ENCODE results near the gene P2RY2. TPM values are rescaled to one million over a fixed set of nuclear protein-coding genes. Genes with fewer than 3 reads are reported as not detected.

The P2RY2 gene
- polyA plus RNA-seq (2012; ENCODE audit: insufficient read depth, insufficient read length, low read depth) = 0.28 TPM

DNA sequence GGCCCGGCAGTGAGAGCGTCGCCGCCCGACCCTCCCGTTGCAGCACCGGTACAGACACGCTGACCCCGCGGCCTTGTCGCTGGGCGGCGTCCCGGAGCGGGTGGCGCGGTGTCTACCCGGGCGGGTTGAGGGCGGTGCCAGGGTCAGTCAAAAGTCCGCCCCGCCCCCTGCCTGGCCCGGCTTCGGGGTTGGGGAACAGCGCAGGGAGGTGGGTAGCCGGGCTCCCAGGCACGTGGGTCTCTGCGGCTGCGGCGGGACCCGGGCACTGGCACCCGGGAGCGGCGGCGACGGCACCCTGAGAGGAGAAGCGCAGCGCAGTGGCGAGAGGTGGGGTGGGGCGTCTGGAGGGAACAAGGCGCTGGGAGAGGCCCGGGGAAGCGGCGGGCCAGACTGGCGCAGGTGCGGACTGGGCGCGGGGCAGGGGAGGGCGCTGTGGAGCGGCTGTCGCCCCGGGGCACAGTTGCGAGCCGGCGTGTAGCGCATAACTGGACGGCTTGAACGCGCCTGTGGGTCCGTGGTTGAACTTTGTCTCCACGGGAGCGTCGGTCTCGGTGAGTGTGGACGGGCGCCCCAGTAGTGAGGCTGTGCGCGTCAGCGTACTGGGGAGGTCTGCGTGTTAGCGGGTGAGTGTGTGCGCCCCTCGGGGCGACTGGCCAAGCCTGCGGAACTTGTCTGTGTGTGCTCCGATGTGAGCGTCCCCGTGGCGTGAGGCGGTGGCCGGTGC, at the start of gene P2RY2:
TSS of gene P2RY2 (plus strand) at position 176 of the 724 bp plus-strand sequence. CDS start 15,879 bp downstream, outside the sequence.
- peak; percentile 76 for DNase-seq
- H3K4me3 ChIP-seq (ENCODE audit: low read depth, low read length) = peak within 1 kb of the TSS; percentile 51
- no peaks in the 10 kb centered on the region for H3K36me3 ChIP-seq
- H3K9me3 ChIP-seq = no peaks in the 10 kb centered on the region
- peak; percentile 53 for TF ChIP-seq CTCF (IDR thresholded peaks at IDR 0.05; ENCODE audit: low read depth, low read length)
- peaks cover 4% of the 10 kb centered on the region; the same call in 1 of the 2 replicates for H3K27me3 ChIP-seq
- no peaks in the 10 kb centered on the region for H3K4me1 ChIP-seq

GRCh38 chr11:73168925-73169579, 49.0 kb upstream of the P2RY2 start:
- TF ChIP-seq CTCF (IDR thresholded peaks at IDR 0.05; ENCODE audit: low read depth, low read length) = no peak
- H3K4me3 ChIP-seq (ENCODE audit: low read depth, low read length) = no peak overlapping the region
- H3K36me3 ChIP-seq = no peaks in the 10 kb centered on the region
- H3K9me3 ChIP-seq = no peaks in the 10 kb centered on the region
- H3K4me1 ChIP-seq = no peaks in the 10 kb centered on the region
- DNase-seq = no peak
- H3K27me3 ChIP-seq = no peaks in the 10 kb centered on the region

GRCh38 chr11:73170140-73170539, 47.9 kb upstream of the P2RY2 start:
- Histone ChIP-seq H3K4me3 (ENCODE audit: low read depth, low read length) (no peak overlapping the region), H3K36me3 (no peaks in the 10 kb centered on the region), H3K27me3 (no peaks in the 10 kb centered on the region), H3K9me3 (no peaks in the 10 kb centered on the region), H3K4me1 (no peaks in the 10 kb centered on the region)
- no peak for TF ChIP-seq CTCF (IDR thresholded peaks at IDR 0.05; ENCODE audit: low read depth, low read length)
- DNase-seq = no peak

DNA sequence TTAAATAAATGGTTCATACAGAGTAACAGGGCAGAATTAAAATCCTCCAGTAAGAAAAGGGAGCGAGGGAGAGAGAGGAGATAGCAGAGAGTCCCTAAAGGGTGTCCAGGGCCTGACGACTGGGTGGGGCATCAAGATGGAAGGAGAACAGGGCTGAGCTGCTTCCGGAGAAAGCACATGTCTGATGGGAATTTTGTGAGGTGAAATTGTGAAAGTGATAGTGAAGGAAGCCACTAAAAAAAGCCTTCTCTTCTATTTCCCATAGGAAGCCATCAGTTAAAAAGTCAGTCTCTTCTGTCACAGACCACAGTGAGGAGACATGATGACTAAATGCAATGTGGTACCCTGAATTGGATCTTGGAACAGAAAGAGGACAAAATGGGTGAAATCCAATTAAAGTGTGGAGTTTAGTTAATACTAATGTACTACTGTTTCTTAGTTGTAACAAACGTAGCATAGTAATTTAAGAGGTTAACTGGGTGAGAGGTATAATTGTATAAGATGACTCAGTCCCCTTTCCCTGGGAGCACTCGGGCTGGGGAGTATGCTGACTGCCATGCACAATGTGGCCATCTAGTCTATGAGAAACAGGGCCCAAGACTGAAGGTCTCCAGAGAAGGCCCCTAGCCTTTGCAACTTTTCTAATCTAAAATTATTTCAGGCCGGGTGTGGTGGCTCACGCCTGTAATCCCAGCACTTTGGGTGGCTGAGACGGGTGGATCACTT, 46.5 kb upstream of the P2RY2 start:
- no peak for DNase-seq
- no peak overlapping the region for H3K4me3 ChIP-seq (ENCODE audit: low read depth, low read length)
- H3K4me1 ChIP-seq = no peaks in the 10 kb centered on the region
- no peaks in the 10 kb centered on the region for H3K9me3 ChIP-seq
- no peak for TF ChIP-seq CTCF (IDR thresholded peaks at IDR 0.05; ENCODE audit: low read depth, low read length)
- no peaks in the 10 kb centered on the region for H3K36me3 ChIP-seq
- H3K27me3 ChIP-seq = no peaks in the 10 kb centered on the region

DNA sequence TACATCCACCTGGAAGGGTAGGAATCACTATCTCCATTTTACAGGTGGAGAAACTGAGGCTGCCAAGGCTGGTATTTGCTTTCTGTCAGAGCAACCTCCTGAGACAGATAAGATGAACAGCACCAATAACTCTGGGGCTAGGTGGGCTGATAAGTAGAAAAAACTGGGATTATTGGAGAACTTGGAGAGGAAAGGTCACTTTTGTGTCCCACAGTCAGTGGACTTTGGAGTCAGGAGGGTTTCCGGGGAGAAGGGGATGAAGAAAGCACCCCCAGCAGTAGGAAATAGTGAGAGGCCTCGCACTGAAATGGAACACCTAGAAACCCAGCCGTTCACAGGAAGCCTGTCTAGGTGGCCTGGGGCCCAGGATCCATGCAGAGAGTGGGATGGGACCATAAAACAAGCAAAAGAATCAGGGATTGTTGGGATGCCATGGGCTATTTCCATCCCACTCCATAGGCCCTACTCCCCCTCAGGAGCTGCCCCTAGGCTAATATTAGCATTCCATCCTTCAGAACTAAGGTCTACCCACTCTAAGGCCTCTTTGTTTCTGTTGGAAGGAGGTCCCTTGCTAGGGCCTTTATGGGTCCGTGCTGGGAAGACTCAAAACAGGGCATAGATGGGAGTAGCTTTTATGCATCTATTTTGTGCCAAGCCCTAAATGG, 45.0 kb upstream of the P2RY2 start:
- Histone ChIP-seq H3K4me3 (ENCODE audit: low read depth, low read length) (no peak overlapping the region), H3K4me1 (no peaks in the 10 kb centered on the region), H3K9me3 (no peaks in the 10 kb centered on the region), H3K27me3 (no peaks in the 10 kb centered on the region), H3K36me3 (no peaks in the 10 kb centered on the region)
- no peak for TF ChIP-seq CTCF (IDR thresholded peaks at IDR 0.05; ENCODE audit: low read depth, low read length)
- no peak for DNase-seq
